ENCODE results near the gene DENND2D. TPM values are rescaled to one million over a fixed set of nuclear protein-coding genes. Genes with fewer than 3 reads are reported as not detected.

The DENND2D gene
- total RNA-seq, 1 donor from 2014 or later: 1.8 TPM

DNA sequence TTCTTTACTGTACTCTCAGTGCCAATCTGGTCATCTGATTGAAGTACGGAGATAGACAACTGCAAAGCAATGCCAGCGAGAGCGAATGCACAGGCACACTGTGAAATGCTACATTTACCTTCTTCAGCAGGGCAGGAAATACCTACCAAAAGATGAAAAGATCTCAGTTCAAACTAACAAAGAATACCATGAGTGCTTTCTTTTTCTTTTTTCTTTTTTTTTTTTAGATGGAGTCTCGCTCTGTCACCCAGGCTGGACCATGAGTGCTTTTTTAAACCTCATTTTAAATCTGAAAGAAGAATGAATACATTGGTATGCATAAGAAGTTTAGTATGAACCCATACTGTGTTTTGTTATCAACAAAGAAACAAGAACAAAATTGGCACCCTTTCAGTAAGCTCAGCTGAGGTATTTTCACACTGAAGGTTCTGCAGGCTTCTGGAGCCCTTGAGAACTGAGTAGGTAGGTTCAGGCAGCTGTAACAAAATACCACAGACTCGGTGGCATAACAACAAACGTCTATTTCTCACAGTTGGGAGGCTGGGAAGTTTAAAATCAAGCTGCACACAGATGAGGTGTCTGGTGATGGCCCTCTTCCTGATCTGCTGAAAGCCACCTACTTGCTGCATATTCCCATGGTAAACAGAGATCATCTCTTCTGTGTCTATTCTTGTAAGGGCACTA, 25.4 kb upstream of the DENND2D start:
- TF ChIP-seq, protein P1, sequence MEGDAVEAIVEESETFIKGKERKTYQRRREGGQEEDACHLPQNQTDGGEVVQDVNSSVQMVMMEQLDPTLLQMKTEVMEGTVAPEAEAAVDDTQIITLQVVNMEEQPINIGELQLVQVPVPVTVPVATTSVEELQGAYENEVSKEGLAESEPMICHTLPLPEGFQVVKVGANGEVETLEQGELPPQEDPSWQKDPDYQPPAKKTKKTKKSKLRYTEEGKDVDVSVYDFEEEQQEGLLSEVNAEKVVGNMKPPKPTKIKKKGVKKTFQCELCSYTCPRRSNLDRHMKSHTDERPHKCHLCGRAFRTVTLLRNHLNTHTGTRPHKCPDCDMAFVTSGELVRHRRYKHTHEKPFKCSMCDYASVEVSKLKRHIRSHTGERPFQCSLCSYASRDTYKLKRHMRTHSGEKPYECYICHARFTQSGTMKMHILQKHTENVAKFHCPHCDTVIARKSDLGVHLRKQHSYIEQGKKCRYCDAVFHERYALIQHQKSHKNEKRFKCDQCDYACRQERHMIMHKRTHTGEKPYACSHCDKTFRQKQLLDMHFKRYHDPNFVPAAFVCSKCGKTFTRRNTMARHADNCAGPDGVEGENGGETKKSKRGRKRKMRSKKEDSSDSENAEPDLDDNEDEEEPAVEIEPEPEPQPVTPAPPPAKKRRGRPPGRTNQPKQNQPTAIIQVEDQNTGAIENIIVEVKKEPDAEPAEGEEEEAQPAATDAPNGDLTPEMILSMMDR (IDR thresholded peaks at IDR 0.05; ENCODE audit: borderline replicate concordance): no peak
- DNase-seq: no peak
- Histone ChIP-seq H3K4me3 (no peak overlapping the region), H3K9me3 (replicated peaks) (no peaks in the 10 kb centered on the region), H3K27ac (replicated peaks) (no peak overlapping the region), H3K4me1 (peaks cover 4% of the 10 kb centered on the region), H3K27me3 (ENCODE audit: low read depth) (no peaks in the 10 kb centered on the region), H3K36me3 (no peaks in the 10 kb centered on the region)
- intact Hi-C loops (cut with micrococcal nuclease): loop anchor here (5.0 kb wide), 1 partner anchor 51 kb away; no protein-coding TSS in a partner anchor

DNA sequence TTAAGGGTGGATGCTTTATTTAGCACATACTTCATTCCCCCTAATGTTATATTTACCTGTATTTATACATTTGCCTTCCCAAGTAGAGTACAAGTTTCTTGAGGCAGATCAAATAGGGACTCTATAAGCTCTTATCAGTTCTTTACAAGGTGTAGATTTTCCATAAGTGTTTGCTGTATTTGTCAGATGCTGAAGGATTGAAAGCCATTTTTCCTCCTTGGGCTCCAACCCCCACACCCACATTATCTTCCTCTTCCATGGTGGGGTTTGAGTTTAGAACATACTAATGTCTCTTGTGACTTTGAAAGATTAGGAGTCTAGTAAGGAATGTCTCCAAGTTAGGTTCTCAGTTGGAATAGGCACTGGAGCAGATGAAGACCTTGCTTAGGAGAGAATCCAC, 24.6 kb upstream of the DENND2D start:
- no peaks in the 10 kb centered on the region for H3K36me3 ChIP-seq
- no peak for DNase-seq
- TF ChIP-seq, protein P1 (IDR thresholded peaks at IDR 0.05; ENCODE audit: borderline replicate concordance): no peak
- intact Hi-C loops (cut with micrococcal nuclease): loop anchor here (5.0 kb wide), 1 partner anchor 52 kb away; no protein-coding TSS in a partner anchor
- H3K4me3 ChIP-seq: no peak overlapping the region
- H3K9me3 ChIP-seq (replicated peaks): no peaks in the 10 kb centered on the region
- no peaks in the 10 kb centered on the region for H3K27me3 ChIP-seq (ENCODE audit: low read depth)
- H3K4me1 ChIP-seq: peaks cover 4% of the 10 kb centered on the region
- H3K27ac ChIP-seq (replicated peaks): no peak overlapping the region

DNA sequence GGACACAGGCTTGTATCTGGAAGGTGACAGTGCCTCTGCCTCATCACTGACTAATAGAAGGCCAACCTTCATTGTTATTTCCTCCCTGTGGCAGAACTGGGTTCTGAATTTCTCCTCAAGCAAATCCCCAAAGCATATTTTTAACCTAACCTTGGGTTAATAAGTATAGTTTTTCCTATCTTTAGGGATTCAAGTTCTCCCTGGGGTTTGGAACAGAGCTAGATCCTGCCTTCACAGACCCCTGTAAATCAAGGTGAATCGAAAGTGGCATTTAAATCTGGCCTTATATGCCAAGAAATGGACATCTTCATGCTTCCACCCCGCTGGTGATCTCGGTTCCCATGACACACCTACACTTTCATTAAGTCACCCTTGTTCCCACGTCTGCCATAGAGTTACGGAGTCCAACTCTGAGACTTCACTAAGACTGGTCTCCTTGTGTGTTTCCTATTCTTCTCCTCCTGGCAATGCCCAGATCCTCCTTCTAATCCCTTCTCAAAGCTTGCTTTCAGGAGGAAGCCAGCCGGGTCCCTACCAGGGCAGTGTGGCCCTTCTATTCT, 22.8 kb upstream of the DENND2D start:
- DNase-seq: no peak
- no peaks in the 10 kb centered on the region for H3K27me3 ChIP-seq (ENCODE audit: low read depth)
- intact Hi-C loops (cut with micrococcal nuclease): no loop called here
- peaks cover 8% of the 10 kb centered on the region for H3K4me1 ChIP-seq
- TF ChIP-seq, protein P1 (IDR thresholded peaks at IDR 0.05; ENCODE audit: borderline replicate concordance): no peak
- H3K36me3 ChIP-seq: no peaks in the 10 kb centered on the region
- no peak overlapping the region for H3K4me3 ChIP-seq
- no peak overlapping the region for H3K27ac ChIP-seq (replicated peaks)
- no peaks in the 10 kb centered on the region for H3K9me3 ChIP-seq (replicated peaks)

DNA sequence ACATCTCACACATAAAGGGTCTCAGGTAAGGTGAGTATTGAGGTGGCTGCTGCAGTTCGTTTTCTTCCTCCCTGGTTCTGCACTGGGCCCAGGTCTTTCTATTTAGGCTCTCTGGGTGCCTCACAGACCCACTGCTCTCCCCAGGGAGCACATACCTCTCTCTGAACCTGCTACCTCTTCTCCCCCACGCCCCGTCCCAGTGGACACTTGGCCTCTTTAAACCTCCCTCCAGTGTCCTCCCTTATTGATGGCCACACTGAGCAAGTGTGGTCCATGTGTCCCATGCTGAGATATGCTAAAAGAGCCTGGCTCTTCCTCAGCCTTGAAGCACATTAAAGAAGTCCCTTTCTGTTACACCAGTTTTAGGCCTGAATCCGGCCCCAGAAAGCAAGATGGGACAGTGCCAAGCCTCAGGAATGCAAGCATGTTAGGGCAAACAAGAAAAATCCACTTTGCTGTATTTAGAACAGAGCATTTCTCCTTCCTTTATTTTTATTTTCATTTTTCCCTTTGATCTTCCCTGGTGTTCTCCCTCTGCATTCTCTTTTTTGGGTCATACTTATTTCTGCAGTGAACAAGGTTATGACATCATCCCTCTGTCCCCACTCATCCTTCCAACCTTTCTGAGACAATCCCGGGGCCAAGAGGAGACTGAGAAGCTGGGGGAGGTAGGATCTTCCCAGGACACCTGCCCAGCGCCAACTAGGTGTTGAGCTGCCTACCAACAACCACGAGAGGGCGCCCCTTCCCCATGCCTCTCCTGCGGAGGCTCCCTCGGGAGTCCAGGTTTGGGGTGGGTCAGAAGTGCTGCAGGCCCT, 22.1 kb upstream of the DENND2D start:
- no peaks in the 10 kb centered on the region for H3K36me3 ChIP-seq
- H3K4me1 ChIP-seq: peaks cover 8% of the 10 kb centered on the region
- H3K27ac ChIP-seq (replicated peaks): no peak overlapping the region
- peak; percentile 56 for DNase-seq
- no peak overlapping the region for H3K4me3 ChIP-seq
- H3K9me3 ChIP-seq (replicated peaks): no peaks in the 10 kb centered on the region
- TF ChIP-seq, protein P1 (IDR thresholded peaks at IDR 0.05; ENCODE audit: borderline replicate concordance): peak; percentile 86
- no peaks in the 10 kb centered on the region for H3K27me3 ChIP-seq (ENCODE audit: low read depth)
- intact Hi-C loops (cut with micrococcal nuclease): no loop called here

DNA sequence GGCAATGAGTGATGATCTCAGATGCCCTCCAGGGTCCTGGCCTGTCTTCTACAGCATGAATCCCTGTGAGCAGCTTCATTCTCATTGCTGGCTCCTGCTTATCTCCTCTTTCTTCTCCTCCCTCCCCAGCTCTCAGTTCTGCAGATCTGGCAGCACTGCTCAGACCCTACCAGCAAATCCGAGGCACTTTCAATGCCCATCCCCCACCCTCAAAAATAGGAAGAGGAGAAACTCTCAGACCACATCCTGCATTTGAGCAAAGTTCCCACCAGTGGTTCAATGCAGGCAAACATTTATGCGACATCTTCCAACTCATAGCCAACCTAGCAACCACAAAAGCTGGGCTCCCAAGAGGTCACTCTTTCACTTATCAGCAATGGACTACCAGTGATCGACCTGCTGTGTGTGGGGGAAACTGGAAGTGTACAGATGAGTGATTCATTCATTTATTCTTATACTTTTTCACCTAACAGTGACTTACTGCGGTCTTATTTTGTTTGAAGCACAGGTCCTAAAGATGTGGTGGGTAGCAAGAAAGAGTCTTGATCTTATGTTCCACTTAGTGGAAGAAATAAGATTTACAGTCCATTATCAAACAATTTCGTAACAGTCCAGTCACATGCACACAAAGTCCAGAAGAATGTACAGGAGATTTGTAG, 21.3 kb upstream of the DENND2D start:
- H3K4me3 ChIP-seq: no peak overlapping the region
- intact Hi-C loops (cut with micrococcal nuclease): no loop called here
- no peak for DNase-seq
- TF ChIP-seq, protein P1 (IDR thresholded peaks at IDR 0.05; ENCODE audit: borderline replicate concordance): no peak
- H3K27me3 ChIP-seq (ENCODE audit: low read depth): no peaks in the 10 kb centered on the region
- no peak overlapping the region for H3K27ac ChIP-seq (replicated peaks)
- peaks cover 8% of the 10 kb centered on the region for H3K4me1 ChIP-seq
- H3K36me3 ChIP-seq: no peaks in the 10 kb centered on the region
- H3K9me3 ChIP-seq (replicated peaks): no peaks in the 10 kb centered on the region

Measured in left ventricle myocardium inferior (tissue), 1 donor.